Esophagus muscularis mucosa (tissue), 4 donors: ENCODE results near the gene USE1. TPM values are rescaled to one million over a fixed set of nuclear protein-coding genes. Genes with fewer than 3 reads are reported as not detected.

Experiments
- DNase-seq: peaks from one replicate; pipeline ENCODE4 v3.0.0-alpha.2; 2017; ENCODE audit errors: extremely low spot score
- H3K27ac ChIP-seq, 4 donors: fragments of 200-600 bp; sonication (generic); replicated peaks in 1 of 4; 1 replicate in 3 of 4; 2 replicates in 1 of 4; pipeline ENCODE4 v1.5.1; 2016 to 2019; ENCODE audit warnings: mild to moderate bottlenecking in 1 of 4
- H3K27me3 ChIP-seq, 4 donors: fragments of 200-600 bp; sonication (generic); one replicate each; pipeline versions ENCODE4 v1.5.1 to v1.6.0; 2016 to 2019
- H3K36me3 ChIP-seq, 4 donors: fragments of 200-600 bp; sonication (generic); one replicate each; pipeline ENCODE4 v1.5.1; 2016 to 2019
- H3K4me1 ChIP-seq, 4 donors: fragments of 200-600 bp; sonication (generic); one replicate each; pipeline ENCODE4 v1.5.1; 2016 to 2019
- H3K4me3 ChIP-seq, 4 donors: fragments of 200-600 bp; sonication (generic); 1 replicate in 2 of 4; 2 replicates in 2 of 4; pipeline ENCODE4 v1.5.1; 2016 to 2019; ENCODE audit warnings: mild to moderate bottlenecking in 4 of 4, moderate library complexity in 1 of 4
- H3K9me3 ChIP-seq, 4 donors: fragments of 200-600 bp; sonication (generic); 1 replicate in 3 of 4; 2 replicates in 1 of 4; pipeline ENCODE4 v1.5.1; 2016 to 2019
- EP300 ChIP-seq: sonication (generic); formaldehyde crosslinking; IDR thresholded peaks from one replicate; pipeline ENCODE4 v1.6.1; 2017; ENCODE audit warnings: antibody characterized with exemption
- POLR2A ChIP-seq: fragments of 450-650 bp; IDR thresholded peaks from one replicate; pipeline ENCODE4 v1.6.1; 2017; ENCODE audit warnings: antibody characterized with exemption, moderate library complexity, mild to moderate bottlenecking, low read depth
- POLR2AphosphoS5 ChIP-seq, 2 donors: sonication (generic); formaldehyde crosslinking; IDR thresholded peaks; one replicate each; pipeline ENCODE4 v1.6.1; 2017; ENCODE audit warnings: antibody characterized with exemption in 2 of 2
- WGBS: methylation state at CpG from one replicate; pipeline ENCODE4 v1.1.5; 2018; 5-methylcytosine and 5-hydroxymethylcytosine counted together
- intact Hi-C: fragments of 100-400 bp; cut with DNase I; formaldehyde crosslinking; loops from one replicate; pipeline ENCODE4 v1.15.1; 2023
- total RNA-seq, 4 donors: library from RNA; depleted of rRNA; stranded (reverse); fragments of >200 nt; gene quantifications; one replicate each; pipeline versions ENCODE4 v1.1.0 to v1.2.1, GENCODE V29; 2016
- TF ChIP-seq, protein P1 (sequence below), 3 experiments: fragments of 200-600 bp in 2 of 3; fragments of 450-650 bp in 1 of 3; sonication (generic) in 2 of 3; IDR thresholded peaks; one replicate each; pipeline ENCODE4 v1.5.1; 2017 to 2019; ENCODE audit warnings: antibody characterized with exemption in 3 of 3, mild to moderate bottlenecking in 2 of 3, moderate library complexity in 1 of 3

Gene USE1
- total RNA-seq, 4 donors from 2014 or later = 20.7 to 26.2 (median 21.3) TPM

DNA sequence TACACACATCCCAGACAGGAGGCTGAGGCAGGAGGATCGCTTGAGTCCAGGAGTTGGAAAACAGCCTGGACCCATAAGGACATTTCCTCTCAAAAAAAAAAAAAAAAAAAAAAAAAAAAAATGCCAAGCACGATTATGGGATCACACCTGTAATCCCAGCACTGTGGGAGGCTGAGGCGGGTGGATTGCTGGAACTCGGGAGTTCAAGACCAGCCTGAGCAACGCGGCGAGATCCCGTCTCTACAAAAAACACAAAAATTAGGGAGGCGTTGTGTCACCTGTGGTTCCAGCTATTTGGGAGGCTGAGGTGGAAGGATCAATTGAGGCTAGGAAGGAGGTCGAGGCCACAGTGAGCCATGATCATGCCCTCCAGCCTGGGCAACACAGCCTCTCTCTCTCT, 9.9 kb downstream of the USE1 start:
- peaks cover 0 to 16% (median 9%) of the 10 kb centered on the region in 4 donors for H3K36me3 ChIP-seq
- DNase-seq = no peak
- no peaks in the 10 kb centered on the region for H3K27me3 ChIP-seq
- WGBS = 88% methylated on average over 10 of the region's 10 CpGs
- TF ChIP-seq, protein P1, sequence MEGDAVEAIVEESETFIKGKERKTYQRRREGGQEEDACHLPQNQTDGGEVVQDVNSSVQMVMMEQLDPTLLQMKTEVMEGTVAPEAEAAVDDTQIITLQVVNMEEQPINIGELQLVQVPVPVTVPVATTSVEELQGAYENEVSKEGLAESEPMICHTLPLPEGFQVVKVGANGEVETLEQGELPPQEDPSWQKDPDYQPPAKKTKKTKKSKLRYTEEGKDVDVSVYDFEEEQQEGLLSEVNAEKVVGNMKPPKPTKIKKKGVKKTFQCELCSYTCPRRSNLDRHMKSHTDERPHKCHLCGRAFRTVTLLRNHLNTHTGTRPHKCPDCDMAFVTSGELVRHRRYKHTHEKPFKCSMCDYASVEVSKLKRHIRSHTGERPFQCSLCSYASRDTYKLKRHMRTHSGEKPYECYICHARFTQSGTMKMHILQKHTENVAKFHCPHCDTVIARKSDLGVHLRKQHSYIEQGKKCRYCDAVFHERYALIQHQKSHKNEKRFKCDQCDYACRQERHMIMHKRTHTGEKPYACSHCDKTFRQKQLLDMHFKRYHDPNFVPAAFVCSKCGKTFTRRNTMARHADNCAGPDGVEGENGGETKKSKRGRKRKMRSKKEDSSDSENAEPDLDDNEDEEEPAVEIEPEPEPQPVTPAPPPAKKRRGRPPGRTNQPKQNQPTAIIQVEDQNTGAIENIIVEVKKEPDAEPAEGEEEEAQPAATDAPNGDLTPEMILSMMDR (IDR thresholded peaks at IDR 0.05) = no peak
- TF ChIP-seq POLR2AphosphoS5 (IDR thresholded peaks at IDR 0.05) (no peak), POLR2A (no peak), EP300 (no peak)
- H3K9me3 ChIP-seq = no peaks in the 10 kb centered on the region
- H3K4me3 ChIP-seq = peak overlapping the region in 1 of 4 donors; percentile 75
- intact Hi-C loops = no loop called here
- peaks cover 9 to 31% (median 29%) of the 10 kb centered on the region in 4 donors for H3K4me1 ChIP-seq
- H3K27ac ChIP-seq = no peak overlapping the region

- Histone ChIP-seq H3K9me3 (no peaks in the 10 kb centered on the region), H3K27ac (peak within 1 kb of the TSS; percentile 85 to 88 (median 86)), H3K27me3 (no peaks in the 10 kb centered on the region), H3K4me1 (peaks cover 9 to 26% (median 25%) of the 10 kb centered on the region in 4 donors), H3K4me3 (peak within 1 kb of the TSS; percentile 67 to 75 (median 71)), H3K36me3 (peaks cover 0 to 25% (median 19%) of the 10 kb centered on the region in 4 donors)
- peak; percentile 100 for DNase-seq
- 0% methylated on average over 13 of the region's 90 CpGs for WGBS
- intact Hi-C loops = no loop called here
- TF ChIP-seq EP300 = no peak
- TF ChIP-seq, protein P1 (IDR thresholded peaks at IDR 0.05) = no peak
- TF ChIP-seq POLR2AphosphoS5 (IDR thresholded peaks at IDR 0.05) = peak in 1 of 2 donors; percentile 94
- peak; percentile 67 for TF ChIP-seq POLR2A
These were observed 11.1 kb downstream of the USE1 start, which contains the start of gene OCEL1 for GRCh38 chr19:17226002-17226933. Gene OCEL1 (plus strand): TSS chr19:17226226. CDS start chr19:17226248, 22 bp downstream.

- intact Hi-C loops = no loop called here
These were observed 12.7 kb downstream of the USE1 start for GRCh38 chr19:17227798-17228367.

DNA sequence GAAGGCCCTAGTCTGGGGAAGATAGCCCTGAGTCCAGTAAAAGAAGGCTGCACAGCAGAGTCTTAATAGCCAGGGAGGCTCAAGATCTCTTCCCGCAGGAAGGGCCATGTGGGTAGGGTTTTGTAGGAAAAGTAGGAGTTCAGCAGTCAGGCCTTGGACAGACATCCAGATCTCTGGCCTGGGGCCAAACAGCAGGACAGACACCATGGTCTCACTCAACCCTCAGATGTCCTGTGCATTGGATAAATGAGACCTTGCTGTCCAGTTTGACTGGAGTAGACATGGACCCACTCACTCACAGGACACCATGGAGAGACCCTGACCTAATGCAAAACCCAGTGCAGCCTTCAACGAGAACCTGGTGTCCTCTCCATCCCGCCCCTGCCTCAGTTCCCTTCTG, 14.7 kb downstream of the USE1 start:
- H3K27me3 ChIP-seq = no peaks in the 10 kb centered on the region
- H3K27ac ChIP-seq = no peak overlapping the region
- no peak for TF ChIP-seq POLR2A
- TF ChIP-seq EP300 = no peak
- no peak for TF ChIP-seq POLR2AphosphoS5 (IDR thresholded peaks at IDR 0.05)
- TF ChIP-seq, protein P1 (IDR thresholded peaks at IDR 0.05) = no peak
- intact Hi-C loops = no loop called here
- DNase-seq = no peak
- H3K4me3 ChIP-seq = no peak overlapping the region
- peaks cover 13 to 54% (median 46%) of the 10 kb centered on the region in 4 donors for H3K36me3 ChIP-seq
- H3K4me1 ChIP-seq = peaks cover 16 to 36% (median 33%) of the 10 kb centered on the region in 4 donors
- H3K9me3 ChIP-seq = no peaks in the 10 kb centered on the region
- 96% methylated on average over 3 of the region's 3 CpGs for WGBS

More at GRCh38 chr19:17227798-17228367, 12.7 kb downstream of the USE1 start:
- Histone ChIP-seq H3K27ac (peak overlapping the region; percentile 14 to 88 (median 86)), H3K27me3 (no peaks in the 10 kb centered on the region), H3K4me1 (peaks cover 9 to 26% (median 25%) of the 10 kb centered on the region in 4 donors), H3K36me3 (peaks cover 13 to 41% (median 35%) of the 10 kb centered on the region in 4 donors), H3K9me3 (no peaks in the 10 kb centered on the region), H3K4me3 (no peak overlapping the region)
- WGBS = 83% methylated on average over 13 of the region's 13 CpGs
- TF ChIP-seq POLR2AphosphoS5 (IDR thresholded peaks at IDR 0.05) = no peak
- TF ChIP-seq, protein P1 (IDR thresholded peaks at IDR 0.05) = no peak
- TF ChIP-seq POLR2A = no peak
- no peak for TF ChIP-seq EP300
- no peak for DNase-seq
